ENCODE measurements around the gene CLCNKB.

DNA sequence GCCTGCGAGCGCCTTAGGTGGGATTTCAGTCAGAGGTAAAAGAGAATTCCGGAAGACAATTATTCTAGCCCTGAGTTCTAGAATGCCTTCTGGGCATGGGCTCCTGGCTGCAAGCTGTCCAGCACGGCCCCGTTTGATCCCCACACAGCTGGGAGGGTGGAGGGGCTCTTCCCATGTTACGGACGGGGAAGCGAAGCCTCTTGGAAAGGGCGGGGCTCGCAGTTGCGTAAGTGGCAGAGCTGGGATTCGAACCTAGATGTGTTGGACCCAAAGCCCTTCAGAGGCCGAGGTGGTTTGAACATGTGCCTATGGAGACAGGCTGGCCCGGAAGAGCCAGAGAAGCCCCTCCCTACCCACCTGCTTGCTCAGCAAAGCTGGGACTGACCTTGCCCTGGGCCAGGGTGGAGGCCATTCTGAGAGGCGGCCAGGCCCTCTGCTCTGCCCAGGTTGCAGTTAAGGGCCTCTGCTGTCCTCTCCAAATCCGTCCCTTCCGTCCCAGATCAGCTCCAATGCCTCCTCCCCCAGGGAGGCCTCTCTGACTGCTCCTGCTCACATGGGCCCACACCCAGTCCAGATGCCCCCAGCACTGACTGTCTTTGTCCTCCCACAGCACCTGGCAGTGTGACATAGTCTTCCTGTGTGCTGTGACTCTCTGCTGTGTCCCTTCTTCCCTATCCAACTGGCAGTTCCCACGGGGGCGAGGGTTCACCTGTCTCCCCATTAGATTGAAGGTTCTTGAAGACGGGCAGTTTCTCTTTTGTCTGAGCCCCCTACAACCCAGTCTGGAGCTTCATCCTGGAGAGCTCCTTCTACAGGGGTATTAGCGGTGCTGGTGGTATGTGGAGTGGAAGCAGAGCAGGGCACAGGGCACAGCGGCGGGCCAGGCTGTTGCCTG lies 24.6 kb upstream of the CLCNKB start:
- TF ChIP-seq POLR2AphosphoS5 (IDR thresholded peaks at IDR 0.05; ENCODE audit: low read depth, low read length) (no peak), POLR2A (IDR thresholded peaks at IDR 0.05; ENCODE audit: low read depth, low read length) (no peak), TAF1 (IDR thresholded peaks at IDR 0.05; ENCODE audit: low read depth, low read length) (no peak), SPI1 (IDR thresholded peaks at IDR 0.05; ENCODE audit: low read depth, low read length) (no peak)

Data from GM12891 (cell line).